Coronary artery (tissue), 2 donors: Measurements from ENCODE around the gene CDC42.

ENCODE experiments used
- DNase-seq: peaks from one replicate; pipeline ENCODE4 v3.0.0-alpha.2; 2017; ENCODE audit warnings: low spot score
- H3K27ac ChIP-seq, 2 donors: fragments of 200-600 bp; sonication (generic); one replicate each; pipeline ENCODE4 v1.5.1; 2016 to 2019
- H3K4me3 ChIP-seq: fragments of 200-600 bp; sonication (generic); 2 replicates; pipeline ENCODE4 v1.5.1; 2016; ENCODE audit warnings: mild to moderate bottlenecking, moderate library complexity
- TF ChIP-seq, protein P1 (sequence below): fragments of 200-600 bp; sonication (generic); IDR thresholded peaks from one replicate; pipeline ENCODE4 v1.5.1; 2019; ENCODE audit warnings: antibody characterized with exemption

CDC42 gene

GRCh38 chr1:22043198-22043769 is 9.2 kb upstream of the CDC42 start:
- TF ChIP-seq, protein P1, sequence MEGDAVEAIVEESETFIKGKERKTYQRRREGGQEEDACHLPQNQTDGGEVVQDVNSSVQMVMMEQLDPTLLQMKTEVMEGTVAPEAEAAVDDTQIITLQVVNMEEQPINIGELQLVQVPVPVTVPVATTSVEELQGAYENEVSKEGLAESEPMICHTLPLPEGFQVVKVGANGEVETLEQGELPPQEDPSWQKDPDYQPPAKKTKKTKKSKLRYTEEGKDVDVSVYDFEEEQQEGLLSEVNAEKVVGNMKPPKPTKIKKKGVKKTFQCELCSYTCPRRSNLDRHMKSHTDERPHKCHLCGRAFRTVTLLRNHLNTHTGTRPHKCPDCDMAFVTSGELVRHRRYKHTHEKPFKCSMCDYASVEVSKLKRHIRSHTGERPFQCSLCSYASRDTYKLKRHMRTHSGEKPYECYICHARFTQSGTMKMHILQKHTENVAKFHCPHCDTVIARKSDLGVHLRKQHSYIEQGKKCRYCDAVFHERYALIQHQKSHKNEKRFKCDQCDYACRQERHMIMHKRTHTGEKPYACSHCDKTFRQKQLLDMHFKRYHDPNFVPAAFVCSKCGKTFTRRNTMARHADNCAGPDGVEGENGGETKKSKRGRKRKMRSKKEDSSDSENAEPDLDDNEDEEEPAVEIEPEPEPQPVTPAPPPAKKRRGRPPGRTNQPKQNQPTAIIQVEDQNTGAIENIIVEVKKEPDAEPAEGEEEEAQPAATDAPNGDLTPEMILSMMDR = no peak
- Histone ChIP-seq H3K4me3 (no peak overlapping the region), H3K27ac (no peak overlapping the region)

DNA sequence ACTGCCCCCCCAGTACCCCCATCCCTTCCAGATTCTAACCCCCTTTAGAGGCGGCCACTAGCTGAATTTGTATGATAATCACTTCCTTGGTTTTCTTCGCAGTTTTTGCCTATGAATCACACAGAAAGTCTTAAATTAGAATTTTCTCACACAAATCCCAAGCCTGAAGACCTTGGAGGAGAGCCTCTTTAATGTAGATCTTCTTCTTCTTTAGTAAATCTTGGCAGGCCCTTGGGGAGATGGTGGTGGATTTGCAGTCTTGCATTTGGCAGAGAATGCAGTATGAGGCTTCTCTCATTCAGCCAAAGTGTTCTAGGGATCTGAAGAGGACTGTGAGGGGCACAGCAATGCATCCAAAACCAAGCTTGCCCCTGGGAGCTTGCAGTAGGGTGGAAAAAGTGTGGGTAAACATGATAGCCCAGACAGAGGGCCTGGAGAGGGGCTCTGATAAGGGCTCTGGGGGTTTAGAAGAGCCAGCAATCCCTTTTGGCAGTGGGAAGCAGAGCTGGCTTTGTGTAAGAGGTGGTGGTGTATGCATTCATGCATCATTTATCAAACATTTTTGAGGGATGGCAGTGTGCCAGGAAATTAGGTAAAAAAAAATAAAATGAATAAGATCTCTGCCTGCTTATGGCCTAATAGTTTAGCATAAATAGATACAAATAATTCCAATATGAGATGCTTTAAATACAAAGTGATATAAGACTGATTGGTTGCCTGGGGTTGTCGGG is 7.7 kb upstream of the CDC42 start:
- no peak for DNase-seq
- no peak overlapping the region for H3K4me3 ChIP-seq
- TF ChIP-seq, protein P1 = no peak
- no peak overlapping the region for H3K27ac ChIP-seq

More at GRCh38 chr1:22043198-22043769, 9.2 kb upstream of the CDC42 start:
- no peak for DNase-seq

GRCh38 chr1:22045604-22046228 is 6.8 kb upstream of the CDC42 start:
- Histone ChIP-seq H3K27ac (no peak overlapping the region), H3K4me3 (no peak overlapping the region)
- no peak for DNase-seq
- TF ChIP-seq, protein P1 = no peak

DNA sequence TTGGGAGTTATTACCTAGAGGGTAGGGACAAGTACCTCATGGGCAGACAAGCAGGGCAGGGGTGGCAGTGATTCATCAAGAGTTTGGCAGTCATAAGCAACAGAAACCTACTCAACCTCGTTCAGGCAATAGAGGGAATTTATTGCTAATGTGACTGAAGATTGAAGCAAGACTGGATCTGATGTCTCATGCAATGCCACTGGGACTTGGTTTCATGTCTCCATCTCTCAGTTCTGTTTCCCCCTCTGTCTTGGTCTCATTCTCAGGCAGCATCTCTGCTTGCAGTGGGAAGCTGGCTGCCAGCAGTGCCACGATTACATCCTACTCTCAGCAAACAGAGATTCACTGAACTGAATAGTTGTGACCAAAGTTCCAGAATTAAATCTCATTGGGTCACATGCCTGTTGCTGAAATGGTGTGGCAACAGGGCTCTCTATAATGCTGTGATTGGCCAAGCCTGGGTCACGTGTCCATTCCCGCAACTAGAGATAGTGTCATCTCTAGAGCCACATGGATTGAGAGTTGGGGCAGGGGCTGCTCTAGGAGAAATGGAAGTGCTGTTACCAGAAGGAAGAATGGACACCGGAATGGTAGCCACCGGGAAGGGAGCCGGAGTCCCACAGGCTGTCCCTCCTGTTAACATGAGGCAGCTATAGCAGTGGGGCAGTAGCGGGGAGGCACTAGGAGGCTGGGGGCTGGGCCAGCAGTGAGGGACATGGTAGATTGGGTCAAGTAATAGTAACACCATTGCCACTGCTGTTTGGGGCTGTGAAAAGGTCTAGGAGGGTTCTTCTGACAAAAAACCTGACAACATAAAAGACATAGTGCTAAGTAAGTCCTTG is 3.9 kb upstream of the CDC42 start:
- DNase-seq = no peak
- TF ChIP-seq, protein P1 = no peak
- Histone ChIP-seq H3K4me3 (no peak overlapping the region), H3K27ac (no peak overlapping the region)

DNA sequence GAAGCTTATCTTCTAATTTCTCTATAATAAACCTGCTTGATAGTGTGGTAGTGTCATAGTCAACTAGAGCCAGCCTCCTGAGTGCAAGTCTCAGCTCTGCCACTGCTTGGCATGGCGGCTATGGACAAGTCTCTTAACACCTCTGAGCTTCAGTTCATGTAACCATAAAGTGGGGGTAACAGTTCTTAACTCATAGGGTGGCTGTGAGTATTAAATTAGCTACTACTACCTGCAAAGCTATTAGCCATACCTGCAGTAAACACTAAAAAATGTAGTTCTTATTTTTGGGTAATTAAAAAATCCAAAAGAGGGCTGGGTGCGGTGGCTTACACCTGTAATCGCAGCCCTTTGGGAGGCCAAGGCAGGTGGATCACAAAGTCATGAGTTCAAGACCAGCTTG is 2.2 kb upstream of the CDC42 start:
- no peak overlapping the region for H3K4me3 ChIP-seq
- TF ChIP-seq, protein P1 = no peak
- DNase-seq = no peak
- H3K27ac ChIP-seq = no peak overlapping the region

DNA sequence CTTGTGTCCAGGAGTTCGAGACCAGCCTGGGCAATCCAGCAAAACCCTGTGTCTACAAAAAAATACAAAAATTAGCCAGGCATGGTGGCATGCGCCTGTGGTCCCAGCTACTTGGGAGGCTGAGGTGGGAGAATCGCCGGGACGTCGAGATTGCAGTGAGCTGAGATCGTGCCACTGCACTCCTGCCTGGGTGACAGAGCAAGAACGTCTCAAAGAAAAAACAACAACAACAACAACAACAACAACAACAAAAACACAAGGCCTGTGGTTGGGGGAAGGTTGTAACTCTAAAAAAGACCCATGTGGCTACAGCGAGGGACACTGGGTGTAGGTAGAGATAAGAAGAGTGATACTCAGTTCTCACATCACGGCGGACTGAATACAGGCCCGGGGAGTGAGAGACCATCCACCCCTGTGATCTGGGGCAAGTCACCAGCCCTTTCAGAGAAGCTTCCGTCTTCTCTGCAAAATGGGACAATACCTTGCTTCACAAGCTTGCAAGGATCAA is 848 bp upstream of the CDC42 start:
- Histone ChIP-seq H3K27ac (no peak overlapping the region), H3K4me3 (no peak overlapping the region)
- no peak for DNase-seq
- TF ChIP-seq, protein P1 = no peak
